HepG2 (cell line): ENCODE results near the gene ZBTB48. TPM values are rescaled to one million over a fixed set of nuclear protein-coding genes. Genes with fewer than 3 reads are reported as not detected.

Source experiments
- BCLAF1 ChIP-seq: fragments of 450-650 bp; IDR thresholded peaks from 2 replicates; pipeline ENCODE4 v1.6.1; 2017; ENCODE audit warnings: mild to moderate bottlenecking
- ELF1 ChIP-seq: sonication (generic); formaldehyde crosslinking; IDR thresholded peaks from 2 replicates; pipeline ENCODE4 v1.4.0; 2020; ENCODE audit warnings: missing genetic modification reagents
- FOXA3 ChIP-seq: IDR thresholded peaks from 2 replicates; pipeline ENCODE4 v1.6.1; 2016; ENCODE audit warnings: missing genetic modification reagents, missing compliant biosample characterization
- GLI4 ChIP-seq: sonication (generic); formaldehyde crosslinking; IDR thresholded peaks from 2 replicates; pipeline ENCODE4 v1.5.1; 2020; ENCODE audit warnings: missing genetic modification reagents, mild to moderate bottlenecking, moderate library complexity, borderline replicate concordance
- GMEB2 ChIP-seq: IDR thresholded peaks from 2 replicates; pipeline ENCODE4 v1.6.1; 2016; ENCODE audit warnings: missing biosample characterization, missing genetic modification reagents, low read depth
- MEIS2 ChIP-seq: sonication (generic); formaldehyde crosslinking; IDR thresholded peaks from 2 replicates; pipeline ENCODE4 v1.9.0; 2021; ENCODE audit warnings: mild to moderate bottlenecking, missing genetic modification reagents
- RNF219 ChIP-seq: sonication (generic); formaldehyde crosslinking; IDR thresholded peaks from 2 replicates; pipeline ENCODE4 v1.5.0; 2020; ENCODE audit warnings: mild to moderate bottlenecking, missing genetic modification reagents
- SKI ChIP-seq: fragments of 450-650 bp; IDR thresholded peaks from one replicate; pipeline ENCODE4 v1.6.1; 2018; ENCODE audit warnings: mild to moderate bottlenecking; ENCODE audit not compliant: partially characterized antibody
- SSRP1 ChIP-seq: IDR thresholded peaks from 2 replicates; pipeline ENCODE4 v1.6.1; 2016; ENCODE audit warnings: control low read depth
- ZFP90 ChIP-seq: sonication (generic); formaldehyde crosslinking; IDR thresholded peaks from 2 replicates; pipeline ENCODE4 v1.8.0; 2022; ENCODE audit warnings: missing genetic modification reagents, mild to moderate bottlenecking, inconsistent platforms, borderline replicate concordance
- ZMYM4 ChIP-seq: sonication (generic); formaldehyde crosslinking; IDR thresholded peaks from 2 replicates; pipeline ENCODE4 v1.8.1; 2023; ENCODE audit warnings: mild to moderate bottlenecking, missing genetic modification reagents
- ZNF10 ChIP-seq: sonication (generic); formaldehyde crosslinking; IDR thresholded peaks from 2 replicates; pipeline ENCODE4 v1.4.0; 2020; ENCODE audit warnings: mild to moderate bottlenecking, low read depth, missing genetic modification reagents, borderline replicate concordance
- ZNF224 ChIP-seq: sonication (generic); formaldehyde crosslinking; IDR thresholded peaks from 2 replicates; pipeline ENCODE4 v1.5.0; 2020; ENCODE audit warnings: mild to moderate bottlenecking, missing genetic modification reagents
- ZNF333 ChIP-seq: sonication (generic); formaldehyde crosslinking; IDR thresholded peaks from 2 replicates; pipeline ENCODE4 v1.4.0; 2020; ENCODE audit warnings: mild to moderate bottlenecking, missing genetic modification reagents, borderline replicate concordance
- ZNF33A ChIP-seq: sonication (generic); formaldehyde crosslinking; IDR thresholded peaks from 2 replicates; pipeline ENCODE4 v1.5.1; 2020; ENCODE audit warnings: missing genetic modification reagents, mild to moderate bottlenecking, moderate library complexity, borderline replicate concordance
- ZNF44 ChIP-seq: sonication (generic); formaldehyde crosslinking; IDR thresholded peaks from 2 replicates; pipeline ENCODE4 v1.5.1; 2020; ENCODE audit warnings: mild to moderate bottlenecking, missing genetic modification reagents
- ZNF598 ChIP-seq: sonication (generic); formaldehyde crosslinking; IDR thresholded peaks from 2 replicates; pipeline ENCODE4 v1.5.1; 2020; ENCODE audit warnings: mild to moderate bottlenecking, missing genetic modification reagents, borderline replicate concordance
- ZNF615 ChIP-seq: sonication (generic); formaldehyde crosslinking; IDR thresholded peaks from 2 replicates; pipeline ENCODE4 v1.5.0; 2020; ENCODE audit warnings: mild to moderate bottlenecking, missing genetic modification reagents, borderline replicate concordance
- ZNF639 ChIP-seq: conservative IDR thresholded peaks from 2 replicates; pipeline ENCODE4 v1.6.1; 2018; ENCODE audit warnings: missing genetic modification reagents
- ZNF644 ChIP-seq: IDR thresholded peaks from 2 replicates; pipeline ENCODE4 v1.6.1; 2016; ENCODE audit warnings: low read depth
- ZNF773 ChIP-seq: sonication (generic); formaldehyde crosslinking; IDR thresholded peaks from 2 replicates; pipeline ENCODE4 v1.4.0; 2020; ENCODE audit warnings: missing genetic modification reagents, borderline replicate concordance
- ZSCAN12 ChIP-seq: sonication (generic); formaldehyde crosslinking; IDR thresholded peaks from 2 replicates; pipeline ENCODE4 v1.9.0; 2021; ENCODE audit warnings: mild to moderate bottlenecking, missing genetic modification reagents
- polyA plus RNA-seq, 8 experiments: library from polyadenylated mRNA; depleted of rRNA in 3 of 8; stranded (reverse) in 7 of 8; unstranded in 1 of 8; fragments of >200 nt; fragmentation: Illumina TruSeq in 4 of 8; extraction: Trizol in 4 of 8; gene quantifications; 2 replicates each; pipeline versions ENCODE4 v1.2.1 to v1.2.3, GENCODE V29; 2011 to 2016; ENCODE audit warnings: low read depth in 4 of 8, missing spikeins in 1 of 8, mixed read lengths in 1 of 8; ENCODE audit not compliant: insufficient read depth in 1 of 8
- total RNA-seq, 5 experiments: library from RNA; depleted of rRNA; stranded (reverse); fragments of >200 nt; fragmentation: Illumina TruSeq; extraction: Trizol; gene quantifications; 2 replicates each; pipeline ENCODE4 v1.2.3, GENCODE V29; 2016; ENCODE audit warnings: low read depth in 1 of 5

Gene ZBTB48
- total and polyA plus RNA-seq, 2 of the 13 experiments (the other 11 are each of a cell fraction or from before 2014, with no cell fraction given): 13.0 to 17.1 TPM

DNA sequence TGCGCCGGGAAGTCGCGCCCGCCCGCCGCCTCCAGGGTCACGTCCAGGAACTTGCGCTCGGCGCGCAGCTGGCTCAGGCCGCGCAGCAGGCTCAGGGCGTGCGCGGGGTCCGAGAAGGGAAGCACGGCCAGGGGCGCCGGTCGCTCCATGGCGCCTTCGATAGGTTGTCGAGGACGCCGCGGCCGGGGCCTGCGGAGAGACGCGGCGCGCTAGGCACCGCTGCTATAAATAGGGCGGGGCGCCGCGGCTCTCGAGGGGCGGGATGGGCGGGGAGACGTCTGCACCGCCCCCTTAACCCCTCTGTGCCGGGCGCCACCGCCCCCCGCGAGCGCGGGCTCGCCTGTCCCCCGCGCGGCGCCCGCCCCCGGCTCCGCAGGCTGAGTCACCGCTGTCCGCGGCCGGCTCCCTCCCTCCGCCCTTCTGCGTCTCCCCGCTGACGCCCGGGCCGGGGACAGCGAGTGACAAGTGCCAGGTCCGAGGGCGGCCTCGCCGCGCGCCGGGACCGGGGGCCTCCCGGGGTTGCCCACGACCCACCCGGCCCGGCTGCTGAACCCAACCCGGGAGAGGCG lies 23.0 kb downstream of the ZBTB48 start, which contains the start of gene KLHL21 (continued):
- TF ChIP-seq ZNF644 (CRISPR knock-in tag) (no peak), ZMYM4 (CRISPR knock-in tag) (peak; percentile 36; the same call in 1 of the 2 replicates), GLI4 (no peak), SSRP1 (CRISPR knock-in tag) (no peak), GMEB2 (CRISPR knock-in tag) (no peak), ZSCAN12 (no peak; the same call in 1 of the 2 replicates), ZFP90 (no peak; the same call in 1 of the 2 replicates), ZNF773 (0 out of 2 replicates have a peak, but pooled peaks have one; percentile 24), ZNF639 (CRISPR knock-in tag) (0 out of 2 replicates have a peak, but pooled peaks have one; percentile 57), ZNF224 (CRISPR knock-in tag) (no peak), ZNF333 (CRISPR knock-in tag) (no peak; the same call in 1 of the 2 replicates), ZNF10 (CRISPR knock-in tag) (no peak), FOXA3 (CRISPR knock-in tag) (no peak), ZNF615 (CRISPR knock-in tag) (no peak), MEIS2 (CRISPR knock-in tag) (peak; percentile 48; the same call in 1 of the 2 replicates), BCLAF1 (no peak), RNF219 (CRISPR knock-in tag) (no peak), ZNF44 (no peak), SKI (peak; percentile 73), ZNF33A (no peak), ZNF598 (no peak), ELF1 (no peak)
